HT-29 (cell line): ENCODE measurements around the gene ZNF442. TPM values are rescaled to one million over a fixed set of nuclear protein-coding genes. Genes with fewer than 3 reads are reported as not detected.
"Not testable (repeated sequence)": the region's sequence is repeated elsewhere in the genome, so short reads cannot be mapped to it uniquely, and the experiment has no call there.

ENCODE experiments used
- DNase-seq: peaks from one replicate; pipeline ENCODE4 v3.0.0-alpha.2; 2015; ENCODE audit warnings: low spot score
- small RNA-seq: library from RNA; depleted of rRNA; stranded (forward); fragments of <200 nt; gene quantifications from one replicate; pipeline ENCODE3, GENCODE V24; 2014
- total RNA-seq: library from RNA; depleted of rRNA; stranded (reverse); fragments of >200 nt; shearing (Covaris generic); gene quantifications from 2 replicates; pipeline ENCODE4 v1.2.3, GENCODE V29; 2014; rRNA removed

The ZNF442 gene
- total RNA-seq, 1 experiment from 2014 or later: 0.03 TPM

- no peak for DNase-seq
Observed at GRCh38 chr19:12331211-12331941, 34.1 kb downstream of the ZNF442 start.

DNA sequence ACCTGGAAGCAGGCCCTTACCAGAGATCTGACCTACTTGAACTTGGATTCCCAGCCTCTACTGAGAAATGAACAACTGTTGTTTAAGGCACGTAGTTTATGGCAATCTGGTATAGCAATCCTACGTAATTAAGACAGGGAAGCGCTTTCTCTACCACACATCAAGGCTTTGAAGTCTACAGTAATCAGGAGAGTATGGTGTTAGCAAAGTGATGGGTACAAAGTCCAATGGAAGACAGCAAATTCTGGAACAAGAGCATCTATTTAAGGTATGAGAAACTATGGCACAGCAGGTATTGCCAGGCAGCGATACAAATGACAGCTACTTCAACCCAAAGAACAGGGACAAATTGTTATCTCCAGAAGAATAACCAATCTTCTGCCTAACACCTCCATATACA is 35.1 kb downstream of the ZNF442 start:
- DNase-seq: no peak

DNA sequence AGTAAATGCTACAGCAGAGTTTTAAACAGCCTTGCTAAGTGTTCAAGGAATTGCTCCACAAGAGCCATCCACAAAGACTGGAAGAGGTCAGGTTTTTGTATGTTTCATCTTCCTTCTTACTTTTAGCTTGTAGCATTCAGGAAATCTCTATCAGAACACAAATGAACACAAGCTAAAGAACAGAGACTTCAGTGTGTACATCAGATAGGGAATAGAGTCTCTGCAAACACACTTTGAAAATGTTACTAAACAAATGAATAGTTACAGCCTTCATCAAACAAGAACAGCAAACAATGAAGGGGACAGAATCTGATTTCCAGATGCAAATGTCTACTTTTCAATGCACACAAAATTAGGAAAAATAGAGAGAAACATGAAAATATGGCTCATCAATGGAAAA is 39.8 kb downstream of the ZNF442 start:
- no peak for DNase-seq

- no peak for DNase-seq
Observed at GRCh38 chr19:12318782-12319413, 46.6 kb downstream of the ZNF442 start.

DNA sequence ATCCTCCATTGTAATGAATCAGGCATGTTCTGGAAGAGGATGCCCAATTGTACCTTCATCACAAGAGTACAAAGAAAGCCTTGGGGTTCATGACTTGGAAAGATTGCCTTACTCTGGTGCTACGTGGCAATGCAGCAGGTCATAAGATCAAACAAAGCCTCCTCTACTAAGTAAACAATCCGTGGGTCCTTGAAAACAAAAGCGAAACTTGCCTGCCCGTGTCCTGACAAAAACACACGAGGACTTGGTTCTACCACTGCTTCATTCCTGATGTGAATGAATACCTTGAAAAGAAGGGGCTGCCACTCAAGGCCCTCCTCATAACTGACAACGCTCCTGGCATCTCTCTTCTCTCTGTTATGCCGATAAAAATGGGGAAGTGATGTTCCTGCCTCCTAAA is 50.9 kb downstream of the ZNF442 start:
- no peak for DNase-seq

DNA sequence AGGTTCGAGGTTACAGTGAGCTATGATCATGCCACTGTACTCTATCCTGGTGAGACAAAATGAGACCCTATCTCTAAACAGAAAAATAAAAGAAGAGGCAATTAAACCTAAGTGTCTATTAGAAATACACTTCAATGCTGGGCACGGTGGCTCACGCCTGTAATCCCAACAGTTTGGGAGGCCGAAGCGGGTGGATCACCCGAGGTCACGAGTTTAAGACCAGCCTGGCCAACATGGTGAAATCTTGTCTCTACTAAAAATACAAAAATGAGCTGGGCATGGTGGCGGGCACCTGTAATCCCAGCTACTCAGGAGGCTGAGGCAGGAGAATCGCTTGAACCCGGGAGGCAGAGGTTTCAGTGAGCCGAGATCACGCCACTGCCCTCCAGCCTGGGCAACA is 56.6 kb downstream of the ZNF442 start:
- DNase-seq: not testable (repeated sequence)

Small RNA genes lying within 50 kb of the gene (small RNA-seq; reads per million reads assigned to genes)
- not detected for gene RPS29P23

Other genes with a start within 250 kb of the ZNF442 start
- 1.1 TPM in 2 replicates for gene ZNF20, start 225.3 kb downstream of the ZNF442 start, total RNA-seq
- gene ZNF625, start 208.9 kb downstream of the ZNF442 start, total RNA-seq: not detected in 2 replicates
- 0.39 and 0.61 TPM in 2 replicates for gene ZNF136, start 202.6 kb downstream of the ZNF442 start, total RNA-seq
- 0.94 and 3.0 TPM in 2 replicates for gene ZNF44, start 70.8 kb downstream of the ZNF442 start, total RNA-seq
- gene ZNF563, start 32.0 kb downstream of the ZNF442 start, total RNA-seq: 0.25 and 0.70 TPM in 2 replicates
- gene ZNF799, start 35.6 kb upstream of the ZNF442 start, total RNA-seq: 2.4 and 5.4 TPM in 2 replicates
- gene ZNF443, start 75.3 kb upstream of the ZNF442 start, total RNA-seq: 1.8 and 3.0 TPM in 2 replicates
- 0.15 and 0.83 TPM in 2 replicates for gene ZNF709, start 119.1 kb upstream of the ZNF442 start, total RNA-seq
- 1.5 and 3.0 TPM in 2 replicates for gene ZNF564, start 185.8 kb upstream of the ZNF442 start, total RNA-seq
- gene ZNF490, start 245.1 kb upstream of the ZNF442 start, total RNA-seq: 1.6 and 2.0 TPM in 2 replicates
- gene ZNF791, start 245.2 kb upstream of the ZNF442 start, total RNA-seq: 3.0 and 4.4 TPM in 2 replicates